Astrocyte (in vitro differentiated cells and primary cell): ENCODE measurements around the gene NCOA4.

Source experiments
- EZH2 ChIP-seq: IDR thresholded peaks from 2 replicates; pipeline ENCODE4 v1.6.1; 2012; ENCODE audit warnings: mild to moderate bottlenecking, low read length, inconsistent platforms; ENCODE audit not compliant: insufficient read depth
- TF ChIP-seq, protein P1 (sequence below): IDR thresholded peaks from 2 replicates; pipeline ENCODE4 v1.5.1; 2011; ENCODE audit warnings: low read depth, mild to moderate bottlenecking, inconsistent platforms, low read length, moderate library complexity; ENCODE audit not compliant: insufficient read depth

DNA sequence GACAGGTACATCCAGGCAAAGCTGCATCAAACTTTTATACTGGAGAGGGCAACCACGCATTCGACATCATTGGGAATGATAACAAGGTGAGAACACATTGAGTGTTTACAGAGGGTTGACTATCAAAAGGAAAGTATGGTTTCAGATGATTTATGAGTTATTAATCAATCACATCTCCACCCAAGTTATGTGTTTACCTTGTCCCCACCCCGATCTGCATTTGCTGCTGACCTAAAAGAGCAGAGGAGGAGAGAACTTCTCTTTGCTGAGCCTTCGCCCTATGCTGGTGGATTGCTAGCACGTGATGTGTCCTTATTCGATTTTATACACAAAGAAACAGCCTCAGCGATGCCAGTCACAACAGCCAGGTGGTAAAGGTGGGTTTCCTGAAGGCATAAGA, 15.8 kb upstream of the NCOA4 start, which contains the start of gene MSMB:
- TF ChIP-seq, protein P1, sequence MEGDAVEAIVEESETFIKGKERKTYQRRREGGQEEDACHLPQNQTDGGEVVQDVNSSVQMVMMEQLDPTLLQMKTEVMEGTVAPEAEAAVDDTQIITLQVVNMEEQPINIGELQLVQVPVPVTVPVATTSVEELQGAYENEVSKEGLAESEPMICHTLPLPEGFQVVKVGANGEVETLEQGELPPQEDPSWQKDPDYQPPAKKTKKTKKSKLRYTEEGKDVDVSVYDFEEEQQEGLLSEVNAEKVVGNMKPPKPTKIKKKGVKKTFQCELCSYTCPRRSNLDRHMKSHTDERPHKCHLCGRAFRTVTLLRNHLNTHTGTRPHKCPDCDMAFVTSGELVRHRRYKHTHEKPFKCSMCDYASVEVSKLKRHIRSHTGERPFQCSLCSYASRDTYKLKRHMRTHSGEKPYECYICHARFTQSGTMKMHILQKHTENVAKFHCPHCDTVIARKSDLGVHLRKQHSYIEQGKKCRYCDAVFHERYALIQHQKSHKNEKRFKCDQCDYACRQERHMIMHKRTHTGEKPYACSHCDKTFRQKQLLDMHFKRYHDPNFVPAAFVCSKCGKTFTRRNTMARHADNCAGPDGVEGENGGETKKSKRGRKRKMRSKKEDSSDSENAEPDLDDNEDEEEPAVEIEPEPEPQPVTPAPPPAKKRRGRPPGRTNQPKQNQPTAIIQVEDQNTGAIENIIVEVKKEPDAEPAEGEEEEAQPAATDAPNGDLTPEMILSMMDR = no peak
- no peak for TF ChIP-seq EZH2
